Right forelimb (tissue), 1 donor: ENCODE measurements around the gene COQ8A.
"Not testable (repeated sequence)": the region's sequence is repeated elsewhere in the genome, so short reads cannot be mapped to it uniquely, and the experiment has no call there.

Experiments
- DNase-seq: peaks from one replicate; pipeline ENCODE4 v3.0.0-alpha.2; 2018

COQ8A gene

GRCh38 chr1:226929260-226930111, 10.6 kb upstream of the COQ8A start:
- not testable (repeated sequence) for DNase-seq

- DNase-seq, result no peak
Measured at GRCh38 chr1:226934483-226935237, 5.4 kb upstream of the COQ8A start.

- no peak for DNase-seq
Measured at GRCh38 chr1:226937940-226938725, 2.0 kb upstream of the COQ8A start.

GRCh38 chr1:226938903-226939437, 1.1 kb upstream of the COQ8A start:
- no peak for DNase-seq

GRCh38 chr1:226939438-226940028, 561 bp upstream of the COQ8A start:
- no peak for DNase-seq

GRCh38 chr1:226940806-226941067, 643 bp downstream of the COQ8A start:
- no peak for DNase-seq

- no peak for DNase-seq
Measured at GRCh38 chr1:226942392-226942791, 2.3 kb downstream of the COQ8A start.

GRCh38 chr1:226943156-226943555, 3.1 kb downstream of the COQ8A start:
- no peak for DNase-seq

GRCh38 chr1:226943927-226944326, 3.8 kb downstream of the COQ8A start:
- DNase-seq, result no peak

- no peak for DNase-seq
Measured at GRCh38 chr1:226945106-226945857, 5.2 kb downstream of the COQ8A start.

- no peak for DNase-seq
Measured at GRCh38 chr1:226945858-226946245, 5.8 kb downstream of the COQ8A start.

- no peak for DNase-seq
Measured at GRCh38 chr1:226946285-226946684, 6.2 kb downstream of the COQ8A start.

GRCh38 chr1:226946841-226947240, 6.7 kb downstream of the COQ8A start:
- no peak for DNase-seq

GRCh38 chr1:226948051-226948450, 8.0 kb downstream of the COQ8A start:
- DNase-seq, result no peak

- DNase-seq, result no peak
Measured at GRCh38 chr1:226948480-226948879, 8.4 kb downstream of the COQ8A start.

GRCh38 chr1:226948996-226949395, 8.9 kb downstream of the COQ8A start:
- DNase-seq, result no peak

- DNase-seq, result no peak
Measured at GRCh38 chr1:226949401-226949800, 9.3 kb downstream of the COQ8A start.

GRCh38 chr1:226950316-226950715, 10.2 kb downstream of the COQ8A start:
- DNase-seq, result no peak

- no peak for DNase-seq
Measured at GRCh38 chr1:226950871-226951270, 10.8 kb downstream of the COQ8A start.

- DNase-seq, result no peak
Measured at GRCh38 chr1:226951286-226952117, 11.4 kb downstream of the COQ8A start.

- no peak for DNase-seq
Measured at GRCh38 chr1:226952118-226952441, 12.0 kb downstream of the COQ8A start.
